Airway epithelial cell (primary cell): ENCODE data around the gene PCDHGC5. TPM values are rescaled to one million over a fixed set of nuclear protein-coding genes. Genes with fewer than 3 reads are reported as not detected.

ENCODE experiments used
- total RNA-seq: library from RNA; depleted of rRNA; stranded (reverse); fragments of >200 nt; gene quantifications from 2 replicates; pipeline ENCODE4 v1.2.3, GENCODE V29; 2015

The PCDHGC5 gene
- 0.79 and 1.1 TPM in 2 replicates for total RNA-seq

DNA sequence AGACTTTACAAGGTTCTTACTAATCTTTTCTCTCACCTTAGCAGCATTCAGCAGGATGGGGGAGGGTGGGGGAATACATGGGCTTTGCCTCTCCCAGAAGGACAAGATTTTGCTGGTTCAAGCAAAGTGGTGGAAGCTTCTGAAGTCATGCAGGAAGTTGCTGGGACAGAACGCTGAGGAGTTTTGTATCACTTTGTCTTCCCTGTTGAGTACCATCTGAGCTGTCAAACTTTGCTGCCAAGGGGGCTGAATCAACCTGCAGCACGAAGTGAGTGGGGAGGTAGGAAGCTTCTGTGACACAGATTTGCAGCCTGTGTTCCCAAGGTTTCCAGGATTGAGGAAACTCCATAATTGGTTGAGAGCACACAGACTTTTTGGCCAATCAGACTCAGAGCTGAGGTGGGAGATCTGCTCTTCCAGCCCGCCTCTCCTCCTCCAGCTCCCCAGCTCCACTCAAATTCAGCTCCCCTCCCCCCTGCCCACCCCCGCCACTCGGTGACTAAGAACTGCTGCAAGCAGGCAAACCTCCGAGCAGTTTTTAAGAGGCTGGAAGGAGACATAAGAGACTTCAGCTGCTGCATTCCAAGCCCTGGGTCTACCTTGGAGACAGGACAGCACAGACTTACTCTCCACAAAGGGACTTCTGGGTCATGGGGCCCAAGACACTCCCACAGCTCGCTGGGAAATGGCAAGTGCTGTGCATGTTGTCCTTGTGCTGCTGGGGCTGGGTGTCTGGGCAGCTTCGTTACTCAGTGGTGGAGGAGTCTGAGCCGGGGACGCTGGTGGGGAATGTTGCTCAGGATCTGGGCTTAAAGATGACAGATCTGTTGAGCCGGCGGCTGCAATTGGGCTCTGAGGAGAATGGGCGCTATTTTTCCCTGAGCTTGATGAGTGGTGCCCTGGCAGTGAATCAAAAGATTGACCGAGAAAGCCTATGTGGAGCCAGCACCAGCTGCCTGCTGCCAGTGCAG is at the start of gene PCDHGC5:
PCDHGC5 (plus strand) TSS at position 491 of the 971 bp plus-strand sequence; CDS start at position 651, 160 bp downstream.

DNA sequence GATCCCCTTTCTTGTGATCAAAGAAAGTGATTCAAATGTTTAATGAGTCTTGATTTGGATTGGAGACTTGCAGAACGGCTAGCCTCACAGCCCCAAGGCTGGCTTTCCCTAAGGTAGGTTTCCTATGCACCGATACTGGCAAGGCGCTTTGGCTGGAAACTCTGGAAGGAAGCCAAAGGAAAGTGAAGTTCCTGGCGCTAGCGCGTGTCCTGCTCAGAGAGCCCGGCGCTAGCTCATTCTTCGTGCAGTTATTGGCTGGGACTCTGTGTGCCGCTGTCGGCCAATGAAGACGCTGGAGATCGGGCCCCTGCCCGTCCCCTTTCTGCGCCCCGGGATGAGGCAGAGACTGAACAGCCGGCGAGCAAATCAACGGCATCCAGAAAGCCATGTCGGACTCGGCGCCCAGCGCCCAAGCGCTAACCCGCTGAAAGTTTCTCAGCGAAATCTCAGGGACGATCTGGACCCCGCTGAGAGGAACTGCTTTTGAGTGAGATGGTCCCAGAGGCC is 13.2 kb upstream of the PCDHGC5 start, which contains the start of gene PCDHGC3:
PCDHGC3 (plus strand) TSS at position 342 of the 507 bp plus-strand sequence; CDS start at position 493, 151 bp downstream.

DNA sequence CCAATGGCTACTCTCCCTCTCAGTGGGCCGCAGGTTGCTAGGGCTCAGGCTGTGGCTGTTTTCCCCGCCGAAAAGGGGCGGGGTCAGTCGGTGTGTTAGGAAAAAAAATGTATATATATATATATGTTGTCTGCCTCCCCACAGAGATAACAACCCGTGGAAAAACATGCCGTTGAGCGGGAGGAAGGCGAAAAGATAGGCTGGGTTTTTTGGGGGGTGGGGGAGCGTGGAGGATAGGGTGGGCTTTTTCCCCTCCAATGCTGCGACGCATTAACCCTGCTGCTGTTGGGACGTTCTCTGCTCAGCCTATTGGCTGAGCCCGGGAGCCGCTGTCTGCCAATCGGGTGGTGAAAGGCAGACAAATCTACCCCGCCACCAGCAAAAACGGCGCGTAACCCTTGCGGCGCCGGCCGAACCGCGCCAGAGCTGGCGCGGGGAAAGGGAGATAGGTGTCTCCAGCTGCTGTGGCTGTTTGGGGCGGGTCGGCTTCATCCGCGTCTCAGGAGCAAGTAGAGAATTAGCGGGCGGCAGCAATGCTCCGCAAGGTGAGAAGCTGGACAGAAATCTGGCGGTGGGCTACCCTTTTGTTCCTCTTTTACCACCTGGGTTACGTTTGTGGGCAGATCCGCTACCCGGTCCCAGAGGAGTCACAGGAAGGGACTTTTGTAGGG is 4.1 kb upstream of the PCDHGC5 start, which contains the start of gene PCDHGC4:
PCDHGC4 (plus strand) TSS at position 390 of the 671 bp plus-strand sequence; CDS start at position 534, 144 bp downstream.

Other genes with a start within 250 kb of the PCDHGC5 start
- gene PCDHB15, start 243.7 kb upstream of the PCDHGC5 start, total RNA-seq = 0.07 and 0.28 TPM in 2 replicates
- not detected in 2 replicates for gene SLC25A2, start 185.0 kb upstream of the PCDHGC5 start, total RNA-seq
- gene TAF7, start 168.3 kb upstream of the PCDHGC5 start, total RNA-seq = 28.8 and 30.0 TPM in 2 replicates
- gene PCDHGA1, start 158.6 kb upstream of the PCDHGC5 start, total RNA-seq = 0.28 TPM in 1 of 2 replicates, not detected in the other
- 0.42 and 0.79 TPM in 2 replicates for gene PCDHGA2, start 150.3 kb upstream of the PCDHGC5 start, total RNA-seq
- 0.14 and 0.21 TPM in 2 replicates for gene PCDHGA3, start 145.3 kb upstream of the PCDHGC5 start, total RNA-seq
- 0.07 TPM in 1 of 2 replicates, not detected in the other for gene PCDHGB1, start 139.0 kb upstream of the PCDHGC5 start, total RNA-seq
- gene PCDHGA4, start 134.1 kb upstream of the PCDHGC5 start, total RNA-seq = 0.23 and 0.63 TPM in 2 replicates
- 0.42 TPM in 1 of 2 replicates, not detected in the other for gene PCDHGB2, start 129.1 kb upstream of the PCDHGC5 start, total RNA-seq
- 0.05 and 0.07 TPM in 2 replicates for gene PCDHGA5, start 124.9 kb upstream of the PCDHGC5 start, total RNA-seq
- 0.35 and 0.46 TPM in 2 replicates for gene PCDHGB3, start 118.8 kb upstream of the PCDHGC5 start, total RNA-seq
- gene PCDHGA6, start 115.2 kb upstream of the PCDHGC5 start, total RNA-seq = 0.37 and 0.63 TPM in 2 replicates
- gene PCDHGA7, start 106.3 kb upstream of the PCDHGC5 start, total RNA-seq = 0.92 and 1.2 TPM in 2 replicates
- 2.2 and 3.0 TPM in 2 replicates for gene PCDHGB4, start 101.4 kb upstream of the PCDHGC5 start, total RNA-seq
- gene PCDHGA8, start 96.4 kb upstream of the PCDHGC5 start, total RNA-seq = 0.35 and 0.51 TPM in 2 replicates
- gene PCDHGB5, start 91.1 kb upstream of the PCDHGC5 start, total RNA-seq = 6.1 and 7.2 TPM in 2 replicates
- gene PCDHGA9, start 86.3 kb upstream of the PCDHGC5 start, total RNA-seq = 1.2 and 1.8 TPM in 2 replicates
- gene PCDHGB6, start 81.1 kb upstream of the PCDHGC5 start, total RNA-seq = 1.1 and 1.5 TPM in 2 replicates
- 4.7 and 6.2 TPM in 2 replicates for gene PCDHGA10, start 76.1 kb upstream of the PCDHGC5 start, total RNA-seq
- 3.2 and 4.1 TPM in 2 replicates for gene PCDHGB7, start 71.4 kb upstream of the PCDHGC5 start, total RNA-seq
- 3.3 and 5.2 TPM in 2 replicates for gene PCDHGA11, start 68.0 kb upstream of the PCDHGC5 start, total RNA-seq
- 4.7 and 5.6 TPM in 2 replicates for gene PCDHGA12, start 58.6 kb upstream of the PCDHGC5 start, total RNA-seq
- gene PCDHGC3, start 13.1 kb upstream of the PCDHGC5 start, total RNA-seq = 21.0 and 27.2 TPM in 2 replicates
- 0.05 and 0.21 TPM in 2 replicates for gene PCDHGC4, start 4.1 kb upstream of the PCDHGC5 start, total RNA-seq
- 91.6 and 106 TPM in 2 replicates for gene DIAPH1, start 129.9 kb downstream of the PCDHGC5 start, total RNA-seq
- 66.1 and 66.9 TPM in 2 replicates for gene HDAC3, start 147.8 kb downstream of the PCDHGC5 start, total RNA-seq
- gene RELL2, start 147.9 kb downstream of the PCDHGC5 start, total RNA-seq = 9.4 and 12.3 TPM in 2 replicates
- 12.3 and 20.4 TPM in 2 replicates for gene FCHSD1, start 162.3 kb downstream of the PCDHGC5 start, total RNA-seq
- 6.9 and 11.6 TPM in 2 replicates for gene ARAP3, start 193.1 kb downstream of the PCDHGC5 start, total RNA-seq